Kidney epithelial cell (primary cell): ENCODE results near the gene KIF22. TPM values are rescaled to one million over a fixed set of nuclear protein-coding genes. Genes with fewer than 3 reads are reported as not detected.
"Not testable (repeated sequence)": the region's sequence is repeated elsewhere in the genome, so short reads cannot be mapped to it uniquely, and the experiment has no call there.

Experiments
- DNase-seq: peaks from one replicate; pipeline ENCODE4 v3.0.0-alpha.2; 2010; ENCODE audit warnings: low read depth
- H3K27me3 ChIP-seq: 2 replicates; pipeline ENCODE4 v1.6.0; 2011; ENCODE audit warnings: low read length; ENCODE audit not compliant: control insufficient read depth, insufficient read depth
- H3K36me3 ChIP-seq: 2 replicates; pipeline ENCODE4 v1.5.1; 2011; ENCODE audit warnings: low read length; ENCODE audit not compliant: control insufficient read depth, insufficient read depth
- H3K4me3 ChIP-seq: 2 replicates; pipeline ENCODE4 v1.5.1; 2011; ENCODE audit warnings: low read depth, mild to moderate bottlenecking, control low read depth, low read length
- CTCF ChIP-seq: IDR thresholded peaks from 2 replicates; pipeline ENCODE4 v1.5.1; 2011; ENCODE audit warnings: mild to moderate bottlenecking, moderate library complexity, low read length, control low read depth, inconsistent platforms; ENCODE audit not compliant: insufficient read depth, poor library complexity, severe bottlenecking
- total RNA-seq: library from RNA; depleted of rRNA; stranded (reverse); fragments of >200 nt; gene quantifications from 2 replicates; pipeline ENCODE4 v1.2.3, GENCODE V29; 2015

The KIF22 gene
- total RNA-seq, 1 donor from 2014 or later = 24.2 TPM

- no peak for DNase-seq
- TF ChIP-seq CTCF = no peak
- H3K36me3 ChIP-seq = no peaks in the 10 kb centered on the region
- H3K4me3 ChIP-seq = no peak overlapping the region
- no peaks in the 10 kb centered on the region for H3K27me3 ChIP-seq
Measured at GRCh38 chr16:29745121-29745852, 45.3 kb upstream of the KIF22 start.

GRCh38 chr16:29745853-29746345, 44.7 kb upstream of the KIF22 start, which contains the start of gene C16orf54:
Gene C16orf54 (minus strand): TSS chr16:29745990. CDS start chr16:29744951, 1,039 bp downstream.
- no peak for DNase-seq
- no peak for TF ChIP-seq CTCF
- Histone ChIP-seq H3K36me3 (no peaks in the 10 kb centered on the region), H3K4me3 (no peak within 1 kb of the TSS), H3K27me3 (no peaks in the 10 kb centered on the region)

- H3K27me3 ChIP-seq = not testable (repeated sequence)
Measured at GRCh38 chr16:29746518-29746917, 44.0 kb upstream of the KIF22 start.

GRCh38 chr16:29747947-29748759, 42.4 kb upstream of the KIF22 start:
- no peak for TF ChIP-seq CTCF
- no peak for DNase-seq
- no peak overlapping the region for H3K4me3 ChIP-seq
- H3K36me3 ChIP-seq = no peaks in the 10 kb centered on the region
- no peaks in the 10 kb centered on the region for H3K27me3 ChIP-seq

More at GRCh38 chr16:29746518-29746917, 44.0 kb upstream of the KIF22 start:
- H3K36me3 ChIP-seq, DNase-seq, H3K4me3 ChIP-seq: not testable (repeated sequence)

GRCh38 chr16:29748760-29749149, 41.8 kb upstream of the KIF22 start:
- H3K4me3 ChIP-seq, H3K36me3 ChIP-seq, H3K27me3 ChIP-seq, DNase-seq: not testable (repeated sequence)

DNA sequence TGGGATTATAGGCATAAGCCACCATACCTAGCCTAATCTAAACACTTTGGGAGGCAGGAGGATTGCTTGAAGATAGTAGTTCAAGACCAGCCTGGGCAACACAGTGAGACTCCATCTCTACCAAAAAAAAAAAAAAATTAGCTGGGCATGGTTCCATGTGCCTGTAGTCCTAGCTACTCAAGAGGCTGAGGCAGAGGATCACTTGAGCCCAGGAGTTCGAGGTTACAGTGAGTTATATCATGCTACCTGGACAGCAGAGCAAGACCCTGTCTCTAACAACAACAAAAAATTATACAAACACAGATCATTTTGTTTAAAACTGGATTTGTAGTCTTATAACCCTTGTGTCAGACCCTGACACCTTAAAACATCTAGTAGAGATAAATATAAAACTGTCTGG, 37.0 kb upstream of the KIF22 start:
- Histone ChIP-seq H3K27me3 (no peaks in the 10 kb centered on the region), H3K4me3 (no peak overlapping the region), H3K36me3 (no peaks in the 10 kb centered on the region)
- DNase-seq = no peak
- no peak for TF ChIP-seq CTCF

GRCh38 chr16:29756654-29757053, 33.9 kb upstream of the KIF22 start:
- H3K27me3 ChIP-seq = no peaks in the 10 kb centered on the region
- H3K4me3 ChIP-seq = no peak overlapping the region
- TF ChIP-seq CTCF = no peak
- no peaks in the 10 kb centered on the region for H3K36me3 ChIP-seq
- no peak for DNase-seq

DNA sequence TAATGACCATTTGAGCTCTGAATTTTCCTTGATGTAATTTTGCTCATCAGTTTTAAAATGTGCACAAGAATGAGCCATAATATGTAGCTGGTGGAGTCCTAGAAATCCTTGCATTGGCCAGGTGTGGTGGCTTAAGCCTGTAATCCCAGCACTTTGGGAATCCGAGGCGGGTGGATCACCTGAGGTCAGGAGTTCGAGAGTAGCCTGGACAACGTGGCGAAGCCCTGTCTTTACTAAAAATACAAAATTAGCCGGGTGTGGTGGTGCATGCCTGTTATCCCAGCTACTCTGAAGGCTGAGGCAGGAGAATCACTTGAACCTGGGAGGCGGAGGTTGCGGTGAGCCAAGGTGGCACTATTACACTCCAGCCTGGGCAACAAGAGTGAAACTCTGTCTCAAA, 33.5 kb upstream of the KIF22 start:
- DNase-seq = not testable (repeated sequence)

More for the DNA sequence above, 33.5 kb upstream of the KIF22 start:
- not testable (repeated sequence) for H3K4me3 ChIP-seq, H3K27me3 ChIP-seq, H3K36me3 ChIP-seq
